Lower leg skin (tissue), 4 donors: ENCODE results near the gene TMEM214. TPM values are rescaled to one million over a fixed set of nuclear protein-coding genes. Genes with fewer than 3 reads are reported as not detected.

Source experiments
- DNase-seq, 2 donors: peaks; one replicate each; pipeline ENCODE4 v3.0.0-alpha.2; 2019; ENCODE audit warnings: low spot score in 2 of 2
- H3K4me3 ChIP-seq: fragments of 200-600 bp; sonication (generic); 2 replicates; pipeline ENCODE4 v1.5.1; 2017; ENCODE audit warnings: mild to moderate bottlenecking, low read depth; ENCODE audit not compliant: poor library complexity, severe bottlenecking
- POLR2A ChIP-seq, 2 donors: fragments of 450-650 bp; IDR thresholded peaks; one replicate each; pipeline ENCODE4 v1.6.1; 2016 to 2017; ENCODE audit warnings: antibody characterized with exemption in 2 of 2, mild to moderate bottlenecking in 1 of 2, moderate library complexity in 1 of 2
- WGBS, 2 donors: methylation state at CpG; one replicate each; pipeline ENCODE4 v1.1.5; 2018; 5-methylcytosine and 5-hydroxymethylcytosine counted together
- intact Hi-C: fragments of 100-400 bp; cut with DNase I; formaldehyde crosslinking; loops from one replicate; pipeline ENCODE4 v1.15.0; 2023; ENCODE audit warnings: low total_unique reads
- total RNA-seq, 4 donors: library from RNA; depleted of rRNA; stranded (reverse); fragments of >200 nt; gene quantifications; one replicate each; pipeline ENCODE4 v1.1.0, GENCODE V29; 2016
- TF ChIP-seq, protein P1 (sequence below), 3 donors: fragments of 450-650 bp; IDR thresholded peaks; one replicate each; pipeline ENCODE4 v1.5.1; 2016; ENCODE audit warnings: antibody characterized with exemption in 3 of 3, mild to moderate bottlenecking in 3 of 3, moderate library complexity in 2 of 3

Gene TMEM214
- total RNA-seq, 4 donors from 2014 or later = 30.3 to 43.9 (median 32.0) TPM

- DNase-seq = peak; percentile 80 to 97
- intact Hi-C loops = loop anchor here (5.0 kb wide), 1 partner anchor 106 kb away; the partner anchor contains the start of gene MAPRE3
- TF ChIP-seq, protein P1, sequence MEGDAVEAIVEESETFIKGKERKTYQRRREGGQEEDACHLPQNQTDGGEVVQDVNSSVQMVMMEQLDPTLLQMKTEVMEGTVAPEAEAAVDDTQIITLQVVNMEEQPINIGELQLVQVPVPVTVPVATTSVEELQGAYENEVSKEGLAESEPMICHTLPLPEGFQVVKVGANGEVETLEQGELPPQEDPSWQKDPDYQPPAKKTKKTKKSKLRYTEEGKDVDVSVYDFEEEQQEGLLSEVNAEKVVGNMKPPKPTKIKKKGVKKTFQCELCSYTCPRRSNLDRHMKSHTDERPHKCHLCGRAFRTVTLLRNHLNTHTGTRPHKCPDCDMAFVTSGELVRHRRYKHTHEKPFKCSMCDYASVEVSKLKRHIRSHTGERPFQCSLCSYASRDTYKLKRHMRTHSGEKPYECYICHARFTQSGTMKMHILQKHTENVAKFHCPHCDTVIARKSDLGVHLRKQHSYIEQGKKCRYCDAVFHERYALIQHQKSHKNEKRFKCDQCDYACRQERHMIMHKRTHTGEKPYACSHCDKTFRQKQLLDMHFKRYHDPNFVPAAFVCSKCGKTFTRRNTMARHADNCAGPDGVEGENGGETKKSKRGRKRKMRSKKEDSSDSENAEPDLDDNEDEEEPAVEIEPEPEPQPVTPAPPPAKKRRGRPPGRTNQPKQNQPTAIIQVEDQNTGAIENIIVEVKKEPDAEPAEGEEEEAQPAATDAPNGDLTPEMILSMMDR (IDR thresholded peaks at IDR 0.05) = no peak
- TF ChIP-seq POLR2A (IDR thresholded peaks at IDR 0.05) = no peak
- 43 to 46% methylated on average over 32 to 41 of the region's 41 CpGs for WGBS, 2 donors
- H3K4me3 ChIP-seq = peak within 1 kb of the TSS; percentile 10
Observed at GRCh38 chr2:27078267-27079194, 45.8 kb downstream of the TMEM214 start, which contains the start of gene EMILIN1. EMILIN1 (plus strand) TSS chr2:27078615; CDS start chr2:27079066, 451 bp downstream.

DNA sequence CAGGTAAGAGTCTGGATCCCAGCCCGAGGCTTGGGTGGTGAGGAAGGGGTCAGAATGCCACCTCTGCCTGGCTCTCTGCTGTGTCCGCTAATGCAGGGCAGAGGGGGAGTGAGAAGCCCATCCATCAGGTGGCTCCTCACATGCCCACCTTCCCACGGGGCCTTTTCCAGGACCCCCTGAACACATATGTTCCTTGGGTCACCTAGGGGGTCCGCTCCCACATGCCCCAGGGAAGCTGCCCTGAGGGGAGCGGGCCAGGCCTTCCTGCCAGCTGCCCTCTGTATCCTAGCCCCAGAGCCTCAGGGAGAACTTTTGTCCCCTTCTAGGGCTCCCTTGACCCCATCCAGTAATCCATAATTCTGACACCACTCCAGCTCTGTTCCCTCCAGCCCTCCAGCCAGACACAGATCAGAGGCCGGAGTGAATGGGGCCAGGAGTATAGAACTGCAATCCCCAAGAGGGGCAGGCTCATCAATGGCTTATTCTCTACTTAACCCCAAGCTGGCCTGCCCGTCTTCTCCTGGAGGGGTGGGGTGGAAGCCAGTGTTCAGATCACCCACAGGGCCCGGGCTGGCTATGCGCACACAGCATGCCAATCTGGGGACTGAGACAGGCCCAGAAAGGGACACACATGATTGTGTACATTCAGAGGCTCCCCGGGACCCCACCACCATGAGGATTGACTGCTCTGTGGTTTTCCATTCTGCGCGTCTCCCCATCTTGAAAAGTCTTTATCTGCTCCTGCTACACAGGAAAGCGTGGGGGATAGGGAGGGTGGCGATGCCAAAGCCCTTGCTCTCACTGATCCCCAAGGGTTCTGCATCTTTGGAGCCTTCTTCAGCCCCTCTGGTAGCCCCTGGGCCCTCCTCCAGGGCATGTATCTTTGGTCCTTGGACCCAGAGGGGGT lies 46.7 kb downstream of the TMEM214 start:
- intact Hi-C loops = loop anchor here (5.0 kb wide), 1 partner anchor 107 kb away; the partner anchor contains the start of gene MAPRE3
- 64% methylated on average over 14 of the region's 14 CpGs for WGBS, 2 donors

GRCh38 chr2:27080140-27080469 lies 47.3 kb downstream of the TMEM214 start:
- WGBS, 2 donors = 62 to 76% methylated on average over 7 of the region's 7 CpGs
- DNase-seq = no peak
- TF ChIP-seq, protein P1 (IDR thresholded peaks at IDR 0.05) = no peak
- TF ChIP-seq POLR2A (IDR thresholded peaks at IDR 0.05) = no peak
- intact Hi-C loops = no loop called here
- H3K4me3 ChIP-seq = no peak overlapping the region

More for the DNA sequence above, 46.7 kb downstream of the TMEM214 start:
- peak overlapping the region; percentile 10 for H3K4me3 ChIP-seq
- TF ChIP-seq POLR2A (IDR thresholded peaks at IDR 0.05) = no peak
- TF ChIP-seq, protein P1 (IDR thresholded peaks at IDR 0.05) = no peak
- no peak for DNase-seq

DNA sequence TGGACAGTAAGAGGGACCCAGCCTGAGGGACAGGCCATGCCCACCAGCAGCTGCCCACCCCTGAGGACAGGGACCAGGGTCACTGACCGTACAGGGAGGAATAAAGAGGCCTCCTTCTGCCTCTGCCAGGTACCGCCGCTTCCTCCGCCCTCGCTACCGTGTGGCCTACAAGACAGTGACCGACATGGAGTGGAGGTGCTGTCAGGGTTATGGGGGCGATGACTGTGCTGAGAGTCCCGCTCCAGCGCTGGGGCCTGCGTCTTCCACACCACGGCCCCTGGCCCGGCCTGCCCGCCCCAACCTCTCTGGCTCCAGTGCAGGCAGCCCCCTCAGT lies 47.8 kb downstream of the TMEM214 start:
- WGBS, 2 donors = 88 to 90% methylated on average over 14 of the region's 14 CpGs
- TF ChIP-seq, protein P1 (IDR thresholded peaks at IDR 0.05) = no peak
- no peak for TF ChIP-seq POLR2A (IDR thresholded peaks at IDR 0.05)
- DNase-seq = no peak
- intact Hi-C loops = no loop called here
- H3K4me3 ChIP-seq = no peak overlapping the region

GRCh38 chr2:27081984-27082772 lies 49.4 kb downstream of the TMEM214 start:
- WGBS, 2 donors = 82 to 87% methylated on average over 33 to 38 of the region's 38 CpGs
- H3K4me3 ChIP-seq = no peak overlapping the region
- intact Hi-C loops = no loop called here

More at GRCh38 chr2:27081984-27082772, 49.4 kb downstream of the TMEM214 start:
- no peak for DNase-seq
- TF ChIP-seq, protein P1 (IDR thresholded peaks at IDR 0.05) = no peak
- TF ChIP-seq POLR2A (IDR thresholded peaks at IDR 0.05) = no peak
